T-cell (primary cell): Measurements from ENCODE around the gene UBE2G2. TPM values are rescaled to one million over a fixed set of nuclear protein-coding genes. Genes with fewer than 3 reads are reported as not detected.

ENCODE experiments used
- ATAC-seq, 4 experiments: fragments of 200-7000 bp in 3 of 4; fragments of 150-1000 bp in 1 of 4; cut with Tn5 transposase; replicated peaks in 1 of 4; 1 replicate in 3 of 4; 2 replicates in 1 of 4; pipeline ENCODE4 v1.10.0; 2021; ENCODE audit warnings: moderate library complexity in 3 of 4, mild to moderate bottlenecking in 2 of 4, moderate number of reproducible peaks in 1 of 4
- CTCF ChIA-PET, 2 donors: fragments of 300-600 bp; sonication (Branson Sonifier 250); formaldehyde crosslinking; loops; one replicate each; lab custom pipeline; 2022; ENCODE audit warnings: antibody characterized with exemption in 2 of 2; lab: Charles Lee
- POLR2A ChIA-PET, 2 donors: fragments of 300-600 bp; sonication (Branson Sonifier 250); formaldehyde crosslinking; loops; one replicate each; lab custom pipeline; 2022; ENCODE audit warnings: antibody characterized with exemption in 2 of 2; lab: Charles Lee
- DNase-seq, 35 experiments: peaks; one replicate each; pipeline versions ENCODE4 v3.0.0 to v3.0.0-alpha.2; 2013 to 2023
- H3K27ac ChIP-seq: one replicate; pipeline ENCODE4 v1.5.1; 2013; ENCODE audit warnings: low read length
- H3K27me3 ChIP-seq, 2 experiments: replicated peaks in 1 of 2; 1 replicate in 1 of 2; 2 replicates in 1 of 2; pipeline versions ENCODE4 v1.6.1 to v1.7.0; 2013; ENCODE audit warnings: low read length in 1 of 2, mixed read lengths in 1 of 2; ENCODE audit not compliant: control insufficient read depth in 2 of 2, insufficient read depth in 2 of 2; ENCODE audit errors: extremely low read depth in 1 of 2
- H3K36me3 ChIP-seq, 2 donors: 1 replicate in 1 of 2; 2 replicates in 1 of 2; pipeline versions ENCODE4 v1.6.1 to v1.7.0; 2013; ENCODE audit warnings: low read length in 1 of 2; ENCODE audit not compliant: control insufficient read depth in 2 of 2, insufficient read depth in 1 of 2; ENCODE audit errors: extremely low read depth in 1 of 2
- H3K4me1 ChIP-seq, 2 experiments: 1 replicate in 1 of 2; 2 replicates in 1 of 2; pipeline versions ENCODE4 v1.6.1 to v1.7.0; 2013; ENCODE audit warnings: low read length in 2 of 2, mixed read lengths in 1 of 2; ENCODE audit not compliant: insufficient read depth in 2 of 2, control insufficient read depth in 1 of 2; ENCODE audit errors: extremely low read depth in 1 of 2
- H3K4me3 ChIP-seq, 2 donors: 1 replicate in 1 of 2; 2 replicates in 1 of 2; pipeline versions ENCODE4 v1.5.1 to v1.7.0; 2013; ENCODE audit warnings: mild to moderate bottlenecking in 2 of 2, low read length in 1 of 2, moderate library complexity in 1 of 2; ENCODE audit not compliant: control insufficient read depth in 1 of 2; ENCODE audit errors: extremely low read depth in 1 of 2
- H3K9me3 ChIP-seq: 2 replicates; pipeline ENCODE4 v1.7.0; 2013
- H3K27ac Mint-ChIP-seq, 2 donors: one replicate each; pipeline ENCODE4 v1.8.0; 2020 to 2021; ENCODE audit warnings: mild to moderate bottlenecking in 2 of 2, mixed read lengths in 2 of 2
- H3K27me3 Mint-ChIP-seq, 2 donors: one replicate each; pipeline ENCODE4 v1.8.0; 2021 to 2022; ENCODE audit warnings: mixed read lengths in 2 of 2
- H3K36me3 Mint-ChIP-seq: one replicate; pipeline ENCODE4 v1.8.0; 2021; ENCODE audit warnings: mixed read lengths
- H3K4me1 Mint-ChIP-seq, 3 donors: one replicate each; pipeline ENCODE4 v1.8.0; 2020 to 2022; ENCODE audit warnings: mixed read lengths in 3 of 3, mild to moderate bottlenecking in 1 of 3
- H3K4me3 Mint-ChIP-seq, 3 donors: one replicate each; pipeline ENCODE4 v1.8.0; 2020 to 2022; ENCODE audit warnings: mild to moderate bottlenecking in 3 of 3, mixed read lengths in 3 of 3, moderate library complexity in 3 of 3
- H3K9me3 Mint-ChIP-seq, 3 donors: one replicate each; pipeline ENCODE4 v1.8.0; 2020 to 2022; ENCODE audit warnings: mixed read lengths in 3 of 3
- WGBS: methylation state at CpG from one replicate; pipeline ENCODE4 v1.1.5; 2013; ENCODE audit warnings: missing lambda C conversion rate; ENCODE audit not compliant: insufficient coverage; 5-methylcytosine and 5-hydroxymethylcytosine counted together
- total RNA-seq, 35 experiments: library from RNA in 6 of 35; stranded (reverse) in 6 of 35; fragments of 120-200 nt in 1 of 35; gene quantifications; one replicate each; pipeline versions ENCODE4 v1.2.1 to v1.2.4 and lab custom pipeline; 2013 to 2026

The UBE2G2 gene
- total RNA-seq, 5 donors from 2014 or later (not counting 1 experiment from before 2014, with no cell fraction given): 124 to 157 (median 134) TPM

- H3K27ac Mint-ChIP-seq: no peak overlapping the region
- ATAC-seq: no peak
- WGBS: 91% methylated on average over 17 of the region's 23 CpGs
- H3K27me3 Mint-ChIP-seq: peaks cover 0 to 3% of the 10 kb centered on the region in 2 donors
- H3K4me1 Mint-ChIP-seq: peaks cover 2 to 6% (median 3%) of the 10 kb centered on the region in 3 donors
- Histone ChIP-seq H3K36me3 (no peaks in the 10 kb centered on the region), H3K27me3 (peaks cover 0 to 18% of the 10 kb centered on the region in 2 experiments), H3K27ac (no peak overlapping the region), H3K4me3 (no peak overlapping the region), H3K4me1 (no peaks in the 10 kb centered on the region), H3K9me3 (no peaks in the 10 kb centered on the region)
- no peak overlapping the region for H3K4me3 Mint-ChIP-seq
- H3K36me3 Mint-ChIP-seq: no peaks in the 10 kb centered on the region
- ChIA-PET CTCF (no interaction called here), POLR2A (no interaction called here)
- H3K9me3 Mint-ChIP-seq: no peaks in the 10 kb centered on the region
- no peak for DNase-seq
These were observed 45.0 kb downstream of the UBE2G2 start for GRCh38 chr21:44756423-44757185.

- Histone ChIP-seq H3K36me3 (no peaks in the 10 kb centered on the region), H3K27ac (no peak overlapping the region), H3K4me3 (no peak overlapping the region), H3K27me3 (peaks cover 0 to 32% of the 10 kb centered on the region in 2 experiments), H3K9me3 (no peaks in the 10 kb centered on the region), H3K4me1 (no peaks in the 10 kb centered on the region)
- no peaks in the 10 kb centered on the region for H3K9me3 Mint-ChIP-seq
- H3K27me3 Mint-ChIP-seq: peaks cover 0 to 10% of the 10 kb centered on the region in 2 donors
- WGBS: no CpG with 5 or more reads among the region's 5 CpGs
- no peaks in the 10 kb centered on the region for H3K36me3 Mint-ChIP-seq
- no peak overlapping the region for H3K27ac Mint-ChIP-seq
- ChIA-PET POLR2A (no interaction called here), CTCF (no interaction called here)
- ATAC-seq (no peak), DNase-seq (peak in 1 of 35 experiments; percentile 23)
- H3K4me1 Mint-ChIP-seq: no peaks in the 10 kb centered on the region
- no peak overlapping the region for H3K4me3 Mint-ChIP-seq
These were observed 46.4 kb downstream of the UBE2G2 start for GRCh38 chr21:44755227-44755626.

- Histone ChIP-seq H3K9me3 (no peaks in the 10 kb centered on the region), H3K4me1 (no peaks in the 10 kb centered on the region), H3K27me3 (peaks cover 0 to 50% of the 10 kb centered on the region in 2 experiments), H3K4me3 (no peak overlapping the region), H3K27ac (no peak overlapping the region), H3K36me3 (no peaks in the 10 kb centered on the region)
- no peaks in the 10 kb centered on the region for H3K4me1 Mint-ChIP-seq
- no peak overlapping the region for H3K4me3 Mint-ChIP-seq
- peaks cover 0 to 17% of the 10 kb centered on the region in 2 donors for H3K27me3 Mint-ChIP-seq
- no peaks in the 10 kb centered on the region for H3K36me3 Mint-ChIP-seq
- H3K27ac Mint-ChIP-seq: no peak overlapping the region
- ChIA-PET CTCF (no interaction called here), POLR2A (no interaction called here)
- H3K9me3 Mint-ChIP-seq: no peaks in the 10 kb centered on the region
- 95% methylated on average over 15 of the region's 19 CpGs for WGBS
- ATAC-seq: no peak
- no peak for DNase-seq
These were observed 48.3 kb downstream of the UBE2G2 start for GRCh38 chr21:44753357-44753756.

GRCh38 chr21:44752671-44753235 lies 48.9 kb downstream of the UBE2G2 start:
- ChIA-PET CTCF (no interaction called here), POLR2A (no interaction called here)
- Mint-ChIP-seq H3K27me3 (peaks cover 0 to 17% of the 10 kb centered on the region in 2 donors), H3K36me3 (no peaks in the 10 kb centered on the region), H3K9me3 (no peaks in the 10 kb centered on the region), H3K4me1 (no peaks in the 10 kb centered on the region), H3K27ac (no peak overlapping the region), H3K4me3 (no peak overlapping the region)
- Histone ChIP-seq H3K4me3 (no peak overlapping the region), H3K27me3 (peaks cover 0 to 50% of the 10 kb centered on the region in 2 experiments), H3K9me3 (no peaks in the 10 kb centered on the region), H3K4me1 (no peaks in the 10 kb centered on the region), H3K27ac (no peak overlapping the region), H3K36me3 (no peaks in the 10 kb centered on the region)
- DNase-seq: no peak
- no peak for ATAC-seq
- 84% methylated on average over 10 of the region's 11 CpGs for WGBS

- no peak overlapping the region for H3K27ac ChIP-seq
- H3K9me3 Mint-ChIP-seq: no peaks in the 10 kb centered on the region
- peaks cover 0 to 19% of the 10 kb centered on the region in 2 donors for H3K27me3 Mint-ChIP-seq
- CTCF ChIA-PET: no interaction called here
- H3K4me1 Mint-ChIP-seq: no peaks in the 10 kb centered on the region
- no peak for DNase-seq
- POLR2A ChIA-PET: no interaction called here
- H3K27ac Mint-ChIP-seq: no peak overlapping the region
- H3K27me3 ChIP-seq: peaks cover 0 to 50% of the 10 kb centered on the region in 2 experiments
- no peaks in the 10 kb centered on the region for H3K36me3 Mint-ChIP-seq
- no peak overlapping the region for H3K4me3 ChIP-seq
- no peaks in the 10 kb centered on the region for H3K9me3 ChIP-seq
- whole genome bisulfite sequencing: 81% methylated on average over 21 of the region's 34 CpGs
- H3K4me1 ChIP-seq: no peaks in the 10 kb centered on the region
- no peak for ATAC-seq
- no peaks in the 10 kb centered on the region for H3K36me3 ChIP-seq
- no peak overlapping the region for H3K4me3 Mint-ChIP-seq
These were observed 49.6 kb downstream of the UBE2G2 start for GRCh38 chr21:44751799-44752636.

GRCh38 chr21:44751186-44751798 lies 50.3 kb downstream of the UBE2G2 start:
- Histone ChIP-seq H3K36me3 (no peaks in the 10 kb centered on the region), H3K4me3 (no peak overlapping the region), H3K9me3 (no peaks in the 10 kb centered on the region), H3K27ac (no peak overlapping the region), H3K4me1 (no peaks in the 10 kb centered on the region), H3K27me3 (peaks cover 0 to 50% of the 10 kb centered on the region in 2 experiments)
- Mint-ChIP-seq H3K27ac (no peak overlapping the region), H3K4me1 (no peaks in the 10 kb centered on the region), H3K4me3 (no peak overlapping the region), H3K27me3 (peaks cover 0 to 19% of the 10 kb centered on the region in 2 donors), H3K36me3 (no peaks in the 10 kb centered on the region), H3K9me3 (no peaks in the 10 kb centered on the region)
- DNase-seq: no peak
- POLR2A ChIA-PET: no interaction called here
- ATAC-seq: no peak
- WGBS: 89% methylated on average over 18 of the region's 24 CpGs
- CTCF ChIA-PET: interaction anchor here in 1 of 2 donors (0.6 kb wide), 1 partner anchor 9 kb away, joined by 4 read pairs; no protein-coding TSS in a partner anchor
